ENCODE data around the gene BTF3L4. TPM values are rescaled to one million over a fixed set of nuclear protein-coding genes. Genes with fewer than 3 reads are reported as not detected.

The BTF3L4 gene
- total and polyA plus RNA-seq, 2 experiments from 2014 or later = 112 to 154 TPM

- TF ChIP-seq ZNF462 (CRISPR knock-in tag; IDR thresholded peaks at IDR 0.05) = no peak
- TF ChIP-seq ETS1 (IDR thresholded peaks at IDR 0.05) = no peak
- no peak for TF ChIP-seq EZH2 (IDR thresholded peaks at IDR 0.05; ENCODE audit: low read depth, unreplicated experiment)
- no peak for TF ChIP-seq EZH2phosphoT487 (IDR thresholded peaks at IDR 0.05; ENCODE audit: unreplicated experiment)
- no peak for TF ChIP-seq JUNB (IDR thresholded peaks at IDR 0.05; ENCODE audit: unreplicated experiment)
- no peak for TF ChIP-seq STAT1 (IDR thresholded peaks at IDR 0.05; ENCODE audit: unreplicated experiment)
- no peak for TF ChIP-seq CREB1 (CRISPR knock-in tag; IDR thresholded peaks at IDR 0.05; ENCODE audit: low read depth)
These were observed 46.4 kb downstream of the BTF3L4 start (continued) for GRCh38 chr1:52102336-52103013.

- H3K36me3 Mint-ChIP-seq (ENCODE audit: low read depth) = no peaks in the 10 kb centered on the region
- no peaks in the 10 kb centered on the region for H3K9me3 Mint-ChIP-seq
- H3K4me3 Mint-ChIP-seq = no peak overlapping the region
- no peak overlapping the region for H3K4me2 ChIP-seq
- H3K4me3 ChIP-seq = no peak overlapping the region
- no peaks in the 10 kb centered on the region for H3F3A ChIP-seq (replicated peaks; ENCODE audit: low read depth)
- no peaks in the 10 kb centered on the region for H4K20me1 ChIP-seq (replicated peaks; ENCODE audit: insufficient read depth)
- no peak overlapping the region for H3K27ac Mint-ChIP-seq
- DNase-seq (ENCODE audit: low spot score) (no peak), ATAC-seq (no peak)
- no peaks in the 10 kb centered on the region for H3K4me1 Mint-ChIP-seq
- H2AFZ ChIP-seq = no peak overlapping the region
- no peaks in the 10 kb centered on the region for H3K36me3 ChIP-seq (ENCODE audit: insufficient read depth)
- no peaks in the 10 kb centered on the region for H3K27me3 ChIP-seq (ENCODE audit: insufficient read depth)
- H3K27ac ChIP-seq (ENCODE audit: low read depth) = no peak overlapping the region
- H3K27me3 Mint-ChIP-seq (ENCODE audit: insufficient read depth, low read depth, poor library complexity) = no peaks in the 10 kb centered on the region
- H3K79me2 ChIP-seq (replicated peaks; ENCODE audit: insufficient read depth) = no peaks in the 10 kb centered on the region
- H3K4me1 ChIP-seq (ENCODE audit: insufficient read depth) = no peaks in the 10 kb centered on the region
- no peaks in the 10 kb centered on the region for H3K9me2 ChIP-seq (ENCODE audit: insufficient read depth)
- TF ChIP-seq REST (IDR thresholded peaks at IDR 0.05; ENCODE audit: unreplicated experiment) = no peak
- no peak for TF ChIP-seq STAT1 (IDR thresholded peaks at IDR 0.05; ENCODE audit: unreplicated experiment)
- no peak for TF ChIP-seq ZNF331 (CRISPR knock-in tag; IDR thresholded peaks at IDR 0.05; ENCODE audit: low read depth)
- no peak for TF ChIP-seq ZNF114 (CRISPR knock-in tag; IDR thresholded peaks at IDR 0.05)
- no peak for TF ChIP-seq CTCF (conservative IDR thresholded peaks at IDR 0.05; ENCODE audit: low read depth in 2 of 2)
- no peak for TF ChIP-seq CREB1 (CRISPR knock-in tag; IDR thresholded peaks at IDR 0.05; ENCODE audit: low read depth)
- TF ChIP-seq EZH2 (IDR thresholded peaks at IDR 0.05; ENCODE audit: low read depth, unreplicated experiment) = no peak
These were observed 55.4 kb downstream of the BTF3L4 start for GRCh38 chr1:52111492-52111891.
